Astrocyte (in vitro differentiated cells and primary cell): ENCODE results near the gene PEPD.

Source experiments
- CTCF ChIP-seq: IDR thresholded peaks from 2 replicates; pipeline ENCODE4 v1.5.1; 2011; ENCODE audit warnings: low read depth, mild to moderate bottlenecking, inconsistent platforms, low read length, moderate library complexity; ENCODE audit not compliant: insufficient read depth
- EZH2 ChIP-seq: IDR thresholded peaks from 2 replicates; pipeline ENCODE4 v1.6.1; 2012; ENCODE audit warnings: mild to moderate bottlenecking, low read length, inconsistent platforms; ENCODE audit not compliant: insufficient read depth

- no peak for TF ChIP-seq CTCF
- no peak for TF ChIP-seq EZH2
These were observed 2.2 kb downstream of the PEPD start for GRCh38 chr19:33519416-33519815.
